Right forelimb (tissue), 1 donor: ENCODE data around the gene GJB5.
"Not testable (repeated sequence)": the region's sequence is repeated elsewhere in the genome, so short reads cannot be mapped to it uniquely, and the experiment has no call there.

Source experiments
- DNase-seq: peaks from one replicate; pipeline ENCODE4 v3.0.0-alpha.2; 2018

Gene GJB5

GRCh38 chr1:34746101-34746500 is 8.7 kb upstream of the GJB5 start:
- DNase-seq, result no peak

- no peak for DNase-seq
Observed at GRCh38 chr1:34746785-34747637, 7.8 kb upstream of the GJB5 start.

GRCh38 chr1:34747638-34747941 is 7.3 kb upstream of the GJB5 start:
- no peak for DNase-seq

GRCh38 chr1:34749992-34750391 is 4.9 kb upstream of the GJB5 start:
- DNase-seq, result no peak

- DNase-seq, result no peak
Observed at GRCh38 chr1:34750610-34751009, 4.2 kb upstream of the GJB5 start.

- DNase-seq, result no peak
Observed at GRCh38 chr1:34753163-34753562, 1.7 kb upstream of the GJB5 start.

GRCh38 chr1:34755961-34756360 is 1.1 kb downstream of the GJB5 start:
- no peak for DNase-seq

- no peak for DNase-seq
Observed at GRCh38 chr1:34757386-34757785, 2.5 kb downstream of the GJB5 start.

- no peak for DNase-seq
Observed at GRCh38 chr1:34758751-34759150, 3.9 kb downstream of the GJB5 start.

- no peak for DNase-seq
Observed at GRCh38 chr1:34759503-34760357, 4.9 kb downstream of the GJB5 start, which contains the start of gene GJB4. GJB4 (plus strand) TSS chr1:34759740; CDS start chr1:34761255, 1,515 bp downstream.

- DNase-seq, result no peak
Observed at GRCh38 chr1:34761176-34761761, 6.4 kb downstream of the GJB5 start.

- DNase-seq, result no peak
Observed at GRCh38 chr1:34761776-34762307, 7.0 kb downstream of the GJB5 start.

GRCh38 chr1:34762474-34763141 is 7.8 kb downstream of the GJB5 start:
- DNase-seq, result no peak

- no peak for DNase-seq
Observed at GRCh38 chr1:34763142-34763781, 8.4 kb downstream of the GJB5 start.

GRCh38 chr1:34768856-34769255 is 14.0 kb downstream of the GJB5 start:
- DNase-seq, result no peak

- DNase-seq, result no peak
Observed at GRCh38 chr1:34770891-34771504, 16.2 kb downstream of the GJB5 start.

GRCh38 chr1:34771573-34772371 is 16.9 kb downstream of the GJB5 start:
- no peak for DNase-seq

- not testable (repeated sequence) for DNase-seq
Observed at GRCh38 chr1:34773114-34773513, 18.3 kb downstream of the GJB5 start.

- no peak for DNase-seq
Observed at GRCh38 chr1:34774957-34775356, 20.1 kb downstream of the GJB5 start.

- no peak for DNase-seq
Observed at GRCh38 chr1:34776911-34777310, 22.1 kb downstream of the GJB5 start.
